HG03575 (cell line): Measurements from ENCODE around the gene MOV10L1.

Experiments
- ATAC-seq: cut with Tn5 transposase; IDR thresholded peaks from one replicate; pipeline ENCODE4 v1.9.1; 2021; ENCODE audit not compliant: unreplicated experiment, insufficient number of reproducible peaks, low FRiP score; ENCODE audit errors: extremely low read depth

Gene MOV10L1

DNA sequence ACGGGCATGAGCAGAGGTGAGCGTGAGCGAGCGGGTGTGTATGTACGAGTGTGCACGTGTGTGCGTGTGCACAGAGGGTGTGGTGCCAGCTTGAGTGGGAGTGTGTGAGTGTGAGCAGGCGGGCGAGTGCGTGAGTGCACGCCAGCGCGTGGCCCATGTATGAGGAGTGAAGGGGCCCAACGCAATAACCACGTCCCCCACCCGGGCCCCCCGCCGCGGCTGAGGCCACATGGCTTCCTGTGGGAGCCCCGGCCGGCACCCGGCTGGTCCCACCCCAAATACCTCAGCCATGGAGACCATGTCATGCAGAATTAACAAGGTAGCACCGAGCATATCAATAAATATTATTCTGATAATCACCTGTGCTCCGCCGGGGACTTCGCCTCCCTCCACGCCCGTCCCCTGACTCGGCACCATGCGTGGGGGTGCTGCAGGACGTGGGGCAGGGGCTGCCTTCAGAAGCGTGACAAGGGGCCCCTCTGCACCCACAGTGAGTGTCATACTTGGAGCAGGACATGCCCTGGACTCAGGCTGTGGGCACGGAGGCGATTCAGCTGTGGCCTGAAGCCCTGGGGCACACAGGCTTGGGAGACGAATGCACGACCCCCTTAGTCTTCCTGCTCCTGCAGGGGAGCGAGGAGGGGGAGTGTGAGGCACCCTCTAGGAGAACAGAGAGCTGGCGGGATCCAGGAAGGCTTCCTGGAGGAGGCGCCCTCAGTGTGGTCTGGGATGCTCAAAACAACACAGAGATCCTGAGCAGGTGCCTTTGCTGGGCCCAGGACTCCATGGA is 90.3 kb downstream of the MOV10L1 start:
- no peak for ATAC-seq

DNA sequence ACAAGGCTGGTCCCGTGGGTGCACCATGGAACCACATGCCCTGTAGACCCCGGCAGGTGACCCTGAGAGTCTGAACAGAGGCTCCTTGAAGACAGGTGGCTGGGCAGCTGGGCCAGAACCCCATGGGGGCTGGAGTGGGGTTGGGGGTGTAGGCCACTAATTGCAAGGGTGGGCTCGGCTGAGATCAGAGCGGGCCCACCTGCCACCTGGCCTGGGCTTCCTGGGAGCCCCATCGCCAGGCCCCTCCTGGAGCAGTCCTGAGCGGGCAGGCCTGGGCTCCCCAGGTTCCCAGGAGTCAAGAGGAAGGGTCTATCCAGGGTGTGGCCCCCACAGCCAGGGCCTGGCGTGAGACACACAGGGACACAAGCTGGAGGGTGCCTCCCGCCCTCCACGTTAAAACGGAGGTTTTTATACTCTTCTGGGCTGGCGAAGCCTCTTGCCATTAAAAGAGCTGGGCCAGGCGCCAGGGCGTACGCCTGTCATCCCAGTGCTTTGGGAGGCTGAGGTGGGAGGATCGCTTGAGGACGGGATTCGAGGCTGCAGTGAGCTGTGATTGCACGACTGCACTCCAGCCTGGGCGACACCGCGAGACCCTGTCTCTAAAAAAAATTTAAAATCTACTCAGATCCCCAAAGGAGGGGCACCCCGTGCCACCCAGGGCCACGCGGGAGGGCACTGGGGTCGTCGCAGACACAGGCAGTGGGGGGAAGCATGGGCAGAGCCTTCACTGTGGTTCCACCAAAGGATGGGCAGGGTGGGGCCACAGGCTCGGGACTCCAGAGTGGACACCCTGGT is 91.1 kb downstream of the MOV10L1 start:
- no peak for ATAC-seq

DNA sequence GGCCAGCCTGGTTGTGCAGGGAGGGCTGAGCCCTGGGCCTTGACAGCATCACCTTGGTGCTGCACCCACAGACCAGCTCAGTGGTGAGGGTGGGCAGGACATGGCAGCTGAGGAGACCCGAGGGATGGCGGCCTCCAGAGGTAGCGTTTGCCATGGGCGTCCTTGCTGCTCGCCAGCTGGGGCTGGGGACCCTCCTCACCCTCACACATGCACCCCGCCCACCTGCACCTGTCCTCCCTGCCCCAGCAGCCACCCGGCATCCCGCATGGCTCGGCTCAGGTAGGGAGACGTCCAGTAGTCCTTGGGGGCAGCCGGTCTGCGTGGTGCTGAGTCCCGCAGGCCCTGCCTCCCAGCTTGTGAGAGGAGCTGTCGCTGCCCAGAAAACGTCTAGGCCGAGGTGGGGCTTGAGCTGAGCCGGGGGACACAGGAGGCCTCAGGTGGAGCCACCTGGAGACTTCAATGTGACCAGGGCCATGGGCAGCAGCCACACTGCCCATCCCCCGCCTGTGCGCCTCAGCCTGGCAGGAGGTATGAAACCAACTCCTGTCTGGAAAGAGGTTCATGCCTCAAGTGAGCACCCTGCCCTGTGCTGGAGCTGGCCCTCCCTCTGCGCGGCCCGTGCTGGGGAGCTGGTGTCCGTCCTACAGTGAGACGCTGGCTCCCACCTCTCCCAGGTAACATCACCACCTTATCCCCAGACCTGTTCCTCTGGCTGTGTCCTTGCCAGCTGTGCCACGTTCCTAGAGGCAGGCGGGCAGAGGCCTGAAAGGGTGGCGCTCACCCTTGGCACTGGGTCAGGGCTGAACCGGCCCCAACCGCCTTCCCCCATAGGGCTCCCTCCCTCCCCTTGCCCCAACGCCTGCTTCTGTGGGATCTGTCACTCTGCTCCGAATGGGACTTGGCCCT is 92.6 kb downstream of the MOV10L1 start:
- no peak for ATAC-seq

DNA sequence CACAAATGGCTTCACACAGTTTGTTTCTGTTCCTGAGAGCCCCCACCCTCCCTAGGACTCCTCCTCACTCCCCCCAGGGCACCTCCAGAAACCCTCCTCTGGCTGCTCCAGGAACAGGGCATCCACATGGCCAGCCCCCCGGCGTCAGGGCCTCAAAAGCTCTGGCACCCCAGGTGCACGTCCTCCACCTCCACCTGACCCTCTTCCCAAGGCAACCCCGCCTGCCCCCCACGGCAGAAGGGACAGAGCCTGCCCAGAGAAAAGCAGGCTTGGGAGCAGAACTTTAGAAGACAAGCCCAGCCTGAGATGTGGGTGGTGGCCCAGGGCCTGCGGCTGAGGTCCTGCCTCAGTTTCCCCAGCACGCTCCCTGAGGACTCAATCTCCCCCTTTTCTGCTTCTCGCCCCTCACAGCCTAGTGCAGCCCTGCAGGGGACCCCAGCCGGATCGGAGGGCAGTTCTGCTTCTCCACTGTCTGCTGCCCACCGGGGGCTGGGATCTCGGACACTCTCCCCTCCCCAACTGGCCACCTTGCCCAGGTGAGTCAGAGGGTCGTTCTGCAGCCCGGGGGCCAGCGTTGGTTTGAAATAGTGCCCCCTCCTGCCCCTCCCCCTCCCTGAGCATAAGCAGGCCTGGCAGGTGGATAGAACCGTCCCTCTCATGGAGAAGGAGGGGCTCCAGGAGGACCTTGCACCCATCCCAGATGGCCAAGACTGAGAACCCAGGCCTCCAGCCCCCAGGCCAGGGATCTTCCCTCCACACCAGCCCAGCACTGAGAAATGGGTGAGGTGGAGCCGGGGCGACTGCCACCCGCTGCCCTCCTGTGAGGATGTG is 93.5 kb downstream of the MOV10L1 start:
- no peak for ATAC-seq

DNA sequence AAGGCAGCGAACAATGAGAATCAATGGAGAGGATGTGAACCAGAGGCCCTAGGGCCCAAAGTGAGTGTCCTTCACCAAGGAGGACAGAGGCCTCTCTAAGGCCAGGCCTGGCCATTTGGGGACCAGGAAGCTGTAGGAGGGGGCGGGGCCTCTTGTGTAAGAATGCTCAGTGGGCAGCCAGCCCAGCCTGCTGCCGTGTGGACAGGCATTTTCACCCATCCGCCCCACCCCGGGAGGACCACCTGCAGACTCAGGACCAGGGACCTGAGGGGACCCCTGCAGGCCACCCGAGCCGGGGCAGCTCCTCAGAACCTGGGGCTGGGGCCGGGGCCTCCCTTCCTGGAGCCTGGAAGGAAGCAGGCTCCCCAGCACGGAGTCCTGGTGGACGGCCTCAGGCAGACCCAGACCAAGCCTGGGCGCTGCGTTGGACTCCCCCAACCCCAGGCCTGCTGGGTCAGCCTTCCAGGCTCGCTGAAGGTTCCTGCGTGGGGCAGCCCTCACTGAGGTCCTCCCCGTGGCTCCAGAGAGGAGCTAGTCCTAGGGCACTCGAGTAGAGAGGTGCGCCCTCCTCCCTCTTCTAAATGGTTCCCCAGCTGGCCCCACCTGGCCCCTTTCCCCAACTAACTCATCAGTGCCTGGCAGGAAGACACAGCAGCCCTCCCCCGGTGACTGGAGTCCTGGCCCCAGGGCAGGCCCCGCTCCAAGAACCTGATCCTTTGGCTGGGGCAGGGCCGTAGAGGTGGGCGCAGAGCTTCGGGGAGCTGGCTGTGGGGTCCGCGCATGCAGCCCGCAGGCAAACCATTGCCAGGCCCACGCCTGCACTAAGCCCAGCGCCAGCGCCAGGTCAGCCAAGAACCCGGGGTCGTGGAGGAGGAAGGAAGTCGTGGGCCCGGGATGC is 94.4 kb downstream of the MOV10L1 start:
- ATAC-seq = no peak

DNA sequence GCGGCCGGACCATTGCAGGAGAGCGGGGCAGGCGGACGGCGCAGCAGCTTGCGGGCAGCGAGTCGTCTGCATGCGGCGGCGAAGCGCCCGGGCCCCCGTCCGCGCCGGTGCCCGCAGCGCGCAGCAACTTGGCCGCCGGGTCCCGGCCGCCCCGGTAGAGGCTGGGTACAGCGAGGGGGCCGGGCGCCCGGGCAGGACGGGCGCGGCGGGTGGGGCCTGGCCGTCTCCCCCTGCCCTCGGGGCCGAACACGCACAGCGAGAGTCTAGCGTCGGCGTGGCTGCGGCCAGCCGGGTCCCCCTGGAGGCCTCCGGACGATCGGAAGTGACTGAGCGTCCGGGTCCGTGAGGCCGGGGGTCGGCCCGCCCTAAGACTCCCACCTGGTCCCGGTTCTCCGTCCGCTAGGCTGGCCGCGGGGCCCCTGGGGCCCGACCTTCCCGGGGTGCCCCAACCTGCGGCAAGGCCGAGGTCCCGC is 95.1 kb downstream of the MOV10L1 start:
- no peak for ATAC-seq

DNA sequence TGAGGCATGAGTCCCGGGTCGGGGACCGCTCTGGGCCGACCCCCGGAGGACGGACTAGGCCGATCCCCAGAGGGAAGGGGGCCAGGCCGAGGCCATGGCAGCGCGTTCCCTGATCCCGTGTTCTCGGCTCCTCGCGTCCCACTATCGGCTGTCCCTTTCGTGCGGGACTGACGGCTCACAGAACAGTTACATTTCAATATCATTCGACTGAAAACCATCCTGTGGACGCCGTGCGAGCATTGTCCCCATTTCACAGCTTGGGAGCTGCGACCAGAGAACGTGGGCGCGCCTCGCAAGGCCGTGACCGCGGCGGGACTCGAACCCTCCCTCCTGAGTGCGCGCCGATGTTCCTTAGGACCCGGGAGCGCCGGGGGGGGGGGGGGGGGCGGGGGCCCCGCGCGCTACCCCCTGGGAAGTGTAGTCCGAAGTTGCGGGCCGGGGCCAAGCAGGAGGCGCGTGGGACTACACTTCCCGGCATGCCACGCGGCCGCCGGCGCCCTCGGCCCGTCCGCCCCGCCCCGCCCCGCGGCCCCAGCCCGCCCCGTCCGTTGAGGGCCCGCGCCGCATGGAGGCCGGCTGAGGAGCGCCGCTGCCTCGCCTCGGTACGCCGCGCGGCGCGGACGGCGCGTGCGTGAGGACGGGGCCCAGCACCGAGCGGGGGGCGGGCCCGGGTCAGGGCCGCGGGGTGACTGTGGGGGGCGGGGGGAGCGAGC is 95.7 kb downstream of the MOV10L1 start, which contains the start of gene TRABD:
Gene TRABD (plus strand): TSS at position 539 of the 713 bp plus-strand sequence. CDS start 7,148 bp downstream, outside the sequence.
- ATAC-seq = no peak

DNA sequence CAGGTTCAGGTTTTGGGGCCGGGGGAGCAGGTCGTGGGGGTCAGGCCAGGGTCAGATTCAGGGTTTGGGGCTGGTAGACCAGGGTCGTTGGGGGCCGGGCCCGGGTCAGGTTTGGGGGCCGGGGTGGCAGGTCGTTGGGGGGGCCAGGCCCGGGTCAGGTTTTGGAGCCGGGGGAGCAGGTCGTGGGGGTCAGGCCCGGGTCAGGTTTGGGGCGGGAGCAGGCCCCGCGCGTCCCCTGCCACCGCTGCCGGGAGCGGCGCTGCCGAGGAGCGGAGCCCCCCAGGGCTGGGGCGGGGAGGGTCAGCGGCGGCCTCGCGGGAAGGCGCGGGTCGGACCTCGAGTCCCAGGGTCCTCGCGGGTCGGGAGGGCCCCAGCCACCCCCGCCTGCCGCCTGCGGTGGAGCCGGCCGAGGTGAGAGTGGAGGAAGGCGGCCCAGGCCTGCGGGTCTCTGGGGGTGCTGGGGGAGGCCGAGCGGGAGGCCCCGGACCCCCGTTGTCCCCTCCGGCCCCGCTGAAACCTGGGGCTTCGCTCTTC is 96.4 kb downstream of the MOV10L1 start:
- no peak for ATAC-seq

DNA sequence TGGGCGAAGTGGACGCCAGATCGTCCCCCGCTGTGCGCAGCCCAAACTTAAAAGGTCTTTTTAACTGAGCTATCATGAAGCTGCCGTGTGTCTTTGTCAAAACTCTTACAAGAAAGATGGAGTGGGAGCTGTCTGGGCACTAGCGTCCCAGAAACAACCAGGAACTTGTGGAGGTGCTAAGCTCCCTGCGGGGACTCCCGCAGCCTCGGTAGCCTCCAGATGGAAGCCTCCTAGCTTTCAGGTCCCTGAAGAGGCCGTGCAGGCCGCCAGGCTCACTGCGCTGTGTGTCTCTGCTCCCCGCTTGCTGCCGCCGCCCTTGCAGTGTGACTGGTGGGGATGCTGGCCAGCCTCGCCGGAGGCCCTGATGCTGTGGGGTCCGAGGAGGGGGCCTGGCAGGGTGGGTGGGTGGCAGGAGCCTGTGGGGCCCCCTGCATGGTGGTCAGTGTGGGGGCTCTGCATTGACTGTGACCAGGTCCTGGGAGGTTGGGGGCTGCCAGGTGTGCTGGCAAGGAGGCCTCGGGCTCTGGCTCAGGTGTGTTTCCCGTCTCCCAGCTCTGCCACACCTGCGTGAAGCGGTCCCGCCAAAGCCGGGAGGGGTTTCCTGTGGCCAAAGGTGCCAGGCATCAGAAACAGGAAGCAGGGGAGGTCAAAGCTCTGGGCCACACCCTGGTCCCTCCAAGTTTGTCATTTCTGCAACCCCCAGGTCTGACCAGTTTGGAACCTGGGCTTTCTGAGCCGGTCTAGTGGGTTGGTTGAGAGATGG is 97.1 kb downstream of the MOV10L1 start:
- no peak for ATAC-seq

DNA sequence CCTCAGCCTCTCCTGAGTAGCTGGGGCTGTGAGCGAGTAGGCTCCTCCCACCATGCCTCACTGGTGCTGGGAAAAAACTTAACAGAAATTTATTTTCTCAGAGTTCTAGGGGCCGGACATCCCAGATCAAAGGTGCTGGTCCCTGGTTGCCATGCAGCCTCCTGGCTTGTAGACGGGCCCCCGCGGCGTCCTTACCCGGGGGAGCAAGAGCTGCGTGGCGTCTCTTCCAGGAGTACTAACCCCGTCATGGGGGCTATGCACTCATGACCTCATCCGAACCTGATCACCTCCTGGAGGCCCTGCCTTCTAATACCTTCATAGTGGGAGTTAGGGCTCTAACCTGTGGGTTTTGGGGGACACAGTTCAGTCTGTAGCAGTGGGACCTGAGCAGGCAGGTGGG is 98.5 kb downstream of the MOV10L1 start:
- ATAC-seq = no peak

DNA sequence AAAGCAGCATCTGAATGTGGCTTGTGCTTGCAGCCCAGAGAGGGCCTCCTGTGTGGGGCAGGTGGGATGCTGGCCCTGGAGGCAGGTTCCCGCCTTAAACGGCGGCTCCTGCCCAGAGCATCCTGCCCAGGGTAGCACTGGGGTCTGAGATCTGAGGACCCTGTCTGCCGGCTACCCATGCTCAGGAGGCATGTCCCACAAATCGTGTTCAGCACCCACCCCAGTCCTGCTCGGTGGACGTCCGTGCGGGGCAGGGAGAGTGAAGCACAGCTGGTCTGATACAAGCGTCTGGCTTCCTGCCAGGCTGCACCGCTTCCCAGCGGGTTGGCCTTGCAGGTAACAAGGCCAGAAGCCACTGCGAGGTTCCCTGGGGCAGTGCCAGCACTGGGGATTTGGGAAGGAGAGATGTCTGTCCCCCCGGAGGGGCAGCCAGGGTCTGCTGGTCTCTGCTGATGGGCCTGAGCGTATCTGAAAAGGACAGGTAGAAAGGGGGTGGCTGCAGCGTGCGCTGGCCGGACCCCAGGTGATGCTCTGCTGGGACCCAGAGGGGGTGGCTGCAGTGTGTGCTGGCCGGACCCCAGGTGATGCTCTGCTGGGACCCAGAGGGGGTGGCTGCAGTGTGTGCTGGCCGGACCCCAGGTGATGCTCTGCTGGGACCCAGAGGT is 99.5 kb downstream of the MOV10L1 start:
- no peak for ATAC-seq

DNA sequence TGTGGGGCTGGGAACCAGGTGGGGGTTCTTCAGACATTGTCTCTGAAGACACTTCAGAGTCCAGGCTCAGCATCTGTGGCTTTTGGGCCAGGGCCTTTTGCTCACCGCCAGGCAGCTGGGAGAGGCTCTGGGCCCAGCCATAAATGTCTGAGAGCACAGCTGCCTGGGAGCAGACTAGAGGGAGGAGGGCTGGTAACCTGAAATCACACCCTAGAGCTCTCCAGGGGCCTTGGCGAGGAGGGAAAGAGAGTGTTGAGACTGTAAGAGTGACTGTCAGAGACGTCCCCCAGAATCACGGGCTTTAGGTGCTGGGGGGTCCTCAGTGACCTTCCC is 100.0 kb downstream of the MOV10L1 start:
- ATAC-seq = no peak

DNA sequence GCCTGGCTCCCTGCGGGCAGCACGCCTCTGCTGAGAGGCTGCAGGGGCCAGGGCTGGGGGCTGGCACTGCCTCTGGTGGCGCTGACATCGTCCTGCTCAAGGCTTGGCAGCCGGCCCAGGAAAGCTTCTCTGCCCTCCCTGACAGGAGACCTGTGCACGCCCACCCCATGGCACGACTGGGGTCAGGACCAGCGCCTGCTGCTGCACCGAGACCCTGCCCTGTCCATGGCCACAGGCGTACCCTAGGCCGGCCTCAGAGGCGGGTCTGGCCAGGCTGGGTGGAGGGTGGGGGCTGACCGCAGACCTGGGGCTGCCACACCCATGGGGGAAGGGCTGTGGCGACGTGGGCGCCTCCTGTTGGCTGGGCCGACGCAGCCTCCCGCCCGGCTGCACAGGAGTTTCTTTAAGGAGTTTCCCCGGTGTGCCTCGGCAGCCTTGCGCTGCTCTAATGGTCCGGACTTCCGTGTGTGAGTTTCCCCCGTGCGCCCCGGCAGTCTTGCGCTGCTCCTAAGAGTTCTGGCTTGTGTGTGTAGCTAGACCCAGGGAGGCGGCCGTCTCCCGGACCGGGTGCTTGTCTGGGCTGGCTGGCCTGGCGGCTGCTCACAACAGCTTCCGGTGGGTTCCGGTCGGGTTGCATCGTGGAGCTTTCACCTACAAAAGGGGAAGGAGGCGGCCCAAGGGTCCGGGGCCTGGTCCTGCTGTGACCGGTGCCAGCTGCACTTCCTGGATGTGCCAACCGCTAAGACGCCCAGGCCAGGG is 100.6 kb downstream of the MOV10L1 start:
- ATAC-seq = no peak

DNA sequence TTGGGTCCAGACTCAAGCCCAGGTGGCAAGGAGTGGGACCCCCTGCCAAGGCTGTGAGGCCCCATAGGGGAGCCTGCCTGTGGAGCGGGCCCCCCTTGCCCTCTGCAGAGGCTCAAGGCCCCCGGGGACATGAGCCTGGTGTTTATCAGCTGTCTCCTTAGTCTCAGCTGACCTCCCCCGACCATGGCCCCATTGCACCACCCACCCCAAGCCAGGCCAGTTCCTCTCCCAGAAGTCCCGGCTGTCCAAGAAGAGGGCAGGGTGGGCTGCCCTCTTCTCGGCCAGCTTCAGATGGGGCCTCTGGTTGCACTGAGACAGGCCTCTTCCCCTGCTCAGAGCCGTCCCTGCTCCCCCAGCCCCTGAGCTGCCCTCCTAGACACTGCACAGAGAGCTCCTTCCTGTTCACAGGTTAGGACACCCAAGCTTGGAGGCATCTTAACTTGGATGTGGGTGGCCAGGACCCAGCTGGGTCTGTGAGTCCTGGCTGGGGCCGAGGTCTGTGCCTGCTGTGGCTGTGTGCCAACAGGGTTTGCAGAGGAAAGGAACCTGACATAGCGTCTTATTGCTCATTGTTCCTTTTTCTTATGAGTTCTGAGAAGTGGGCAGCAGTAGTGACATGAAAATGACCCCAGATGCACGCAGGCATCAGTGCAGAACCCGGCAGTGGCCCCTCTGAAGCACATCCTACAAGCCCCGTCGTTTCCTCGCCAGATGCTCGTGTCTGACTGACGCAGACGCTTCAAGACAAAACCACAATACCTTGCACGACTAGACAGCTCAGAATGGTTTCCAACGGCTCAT is 101.3 kb downstream of the MOV10L1 start:
- no peak for ATAC-seq
